CD4-positive, alpha-beta T cell treated with Interleukin-17A for 1 hour (primary cell): ENCODE data around the gene PDE1C.
"Not testable (repeated sequence)": the region's sequence is repeated elsewhere in the genome, so short reads cannot be mapped to it uniquely, and the experiment has no call there.

Experiments used
- DNase-seq: peaks from one replicate; pipeline ENCODE4 v3.0.0-alpha.2; 2020

Gene PDE1C

DNA sequence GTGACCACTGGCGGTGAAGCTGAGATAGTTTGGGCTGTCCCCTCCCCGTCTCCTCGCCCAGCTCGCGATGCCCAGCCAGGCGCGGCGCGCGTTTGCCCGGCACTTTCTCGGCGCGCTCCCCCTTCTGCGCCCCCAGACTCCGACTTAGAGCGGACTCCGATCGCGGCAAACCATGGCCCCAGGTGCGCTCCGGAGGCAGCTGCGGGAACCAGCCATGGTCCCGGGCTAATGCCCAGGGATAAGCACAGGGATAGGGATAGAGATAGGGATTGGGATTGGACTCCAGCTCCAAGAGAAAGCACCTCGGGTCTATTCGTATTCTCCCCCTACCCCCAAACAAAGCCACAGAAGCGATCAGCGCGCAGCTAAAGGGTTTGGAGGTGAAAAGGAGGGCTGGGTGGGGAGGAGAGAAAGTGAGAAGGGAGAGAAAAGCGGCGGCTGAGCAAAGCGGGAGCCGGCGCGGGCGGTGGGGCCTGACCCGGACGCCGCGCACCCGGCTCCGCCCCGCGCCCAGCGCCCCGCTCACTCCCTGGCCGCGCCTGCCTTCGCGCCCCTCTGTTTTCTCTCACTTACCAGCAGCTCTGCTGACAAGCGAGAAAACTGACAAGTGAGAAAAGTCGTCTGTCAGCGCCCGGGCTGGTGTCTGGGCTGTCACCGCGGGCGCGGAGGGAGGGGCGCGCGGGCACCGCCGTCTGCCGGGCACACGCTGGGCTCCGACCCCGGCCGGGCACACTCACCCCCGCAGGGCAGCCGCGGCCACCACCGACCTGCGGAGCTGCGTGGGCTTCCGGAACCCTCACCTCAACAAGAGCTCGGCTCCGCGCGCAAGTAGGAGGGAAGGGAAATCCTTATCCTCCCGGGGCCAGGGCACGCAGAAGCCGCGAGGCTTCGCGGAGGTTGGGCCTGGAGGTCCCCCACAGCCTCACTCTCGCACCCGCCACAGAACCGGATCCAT, at the start of gene PDE1C:
Gene PDE1C, minus strand, starts transcription at position 2 of the 955 bp plus-strand sequence.
- DNase-seq, result no peak

DNA sequence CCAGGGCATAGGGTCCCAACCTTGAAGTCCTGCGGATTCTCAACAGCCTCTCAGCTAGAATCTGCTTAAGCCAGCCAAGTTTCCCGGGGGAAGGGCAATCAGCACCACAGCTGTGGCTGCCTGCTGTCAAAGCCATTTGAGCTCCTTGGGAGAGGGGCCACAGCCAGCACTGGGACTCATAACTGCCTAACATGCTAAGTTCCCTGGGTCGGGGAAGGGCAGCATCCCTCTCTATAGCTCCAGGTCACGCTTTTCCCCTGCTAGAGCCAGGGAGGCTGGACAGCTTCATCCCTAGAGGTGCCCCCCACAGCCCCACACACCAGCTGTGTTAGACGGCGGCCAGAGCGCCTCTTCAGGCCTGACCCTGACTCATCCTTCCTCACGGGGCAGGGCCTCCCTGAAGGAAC, 49.6 kb upstream of the PDE1C start:
- no peak for DNase-seq

DNA sequence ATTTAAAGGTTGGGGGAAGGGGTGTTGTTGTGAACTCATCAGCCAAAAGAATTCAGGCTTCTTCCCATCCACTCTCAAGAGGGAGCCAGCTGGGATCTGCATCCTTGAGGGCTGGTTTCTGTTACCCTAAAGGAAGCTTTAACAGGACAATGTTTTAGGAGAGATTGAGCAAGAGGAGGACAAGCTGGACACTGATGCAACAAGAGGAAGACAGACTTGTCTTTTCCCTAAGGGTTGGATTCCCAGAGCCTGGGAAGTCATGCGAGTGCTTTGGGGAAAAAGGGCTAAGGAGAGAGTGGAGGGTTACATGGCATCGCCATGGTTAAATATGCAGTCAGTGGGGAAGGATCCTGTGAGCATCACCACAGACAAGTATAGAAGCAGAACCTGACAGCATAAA, 47.6 kb upstream of the PDE1C start:
- no peak for DNase-seq

DNA sequence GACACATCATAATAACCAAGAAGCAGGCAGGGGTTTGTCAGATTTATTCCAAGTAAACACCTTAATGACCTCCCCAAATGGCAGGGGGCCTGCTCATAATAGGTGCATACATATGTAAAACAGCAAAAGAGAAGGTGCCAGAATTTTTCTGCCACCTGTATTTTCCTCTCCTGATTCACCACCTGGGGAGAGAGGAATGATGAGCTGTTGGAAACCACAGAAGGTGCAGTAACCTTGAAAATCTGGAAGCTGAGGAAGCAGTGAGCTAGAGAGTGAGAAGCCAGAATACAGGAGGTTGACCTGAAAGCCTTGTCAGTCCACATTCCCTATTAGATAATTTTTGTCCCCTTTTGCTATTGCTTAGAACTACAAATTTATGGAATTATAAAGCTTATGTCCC, 46.2 kb upstream of the PDE1C start:
- no peak for DNase-seq

- DNase-seq, result no peak
Observed at GRCh38 chr7:32115831-32116230, 45.6 kb upstream of the PDE1C start.

DNA sequence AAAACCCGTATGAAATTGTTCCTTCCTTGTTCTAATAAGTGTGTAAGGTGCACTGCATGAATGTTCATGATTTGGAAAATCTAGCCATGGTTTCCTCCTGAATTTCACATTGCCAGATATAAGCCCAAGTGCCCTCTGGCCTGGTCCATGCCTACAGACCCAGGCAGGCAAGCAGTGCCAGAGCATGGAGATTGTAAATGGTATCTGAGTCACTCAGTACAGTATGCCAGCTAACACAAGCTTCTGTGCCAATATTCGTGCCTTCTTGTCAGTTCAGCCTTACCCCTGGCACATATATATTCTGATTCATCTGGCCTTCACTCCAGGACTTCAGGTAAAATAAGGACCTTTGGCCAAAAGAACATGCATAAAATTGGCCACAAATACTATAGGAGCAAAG, 38.4 kb upstream of the PDE1C start:
- no peak for DNase-seq

GRCh38 chr7:32104766-32105165, 34.6 kb upstream of the PDE1C start:
- no peak for DNase-seq

- no peak for DNase-seq
Observed at GRCh38 chr7:32103361-32103760, 33.2 kb upstream of the PDE1C start.

- no peak for DNase-seq
Observed at GRCh38 chr7:32102432-32102873, 32.2 kb upstream of the PDE1C start.

DNA sequence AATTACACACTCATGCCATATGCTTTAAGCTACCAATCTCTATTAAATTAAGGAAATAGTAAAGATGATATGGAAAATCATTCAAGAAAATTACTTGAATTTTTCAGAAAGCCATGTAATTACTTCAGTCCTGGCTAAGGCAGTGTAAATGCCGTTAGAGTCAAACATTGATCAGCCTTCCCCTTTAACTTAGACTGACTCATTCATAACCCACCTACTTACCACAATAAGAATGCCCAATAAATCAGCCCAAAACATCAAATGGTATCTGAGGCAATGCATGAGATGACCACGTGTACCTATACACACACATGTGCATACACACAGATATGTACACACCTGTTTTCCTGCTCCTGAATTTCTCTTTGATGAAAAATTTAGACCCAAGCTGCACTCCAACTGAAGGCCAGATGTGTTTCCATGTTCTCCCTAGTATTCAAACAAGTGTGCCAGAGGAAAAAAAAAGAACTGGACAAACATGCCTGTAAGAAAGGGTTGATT, 30.2 kb upstream of the PDE1C start:
- DNase-seq, result no peak

DNA sequence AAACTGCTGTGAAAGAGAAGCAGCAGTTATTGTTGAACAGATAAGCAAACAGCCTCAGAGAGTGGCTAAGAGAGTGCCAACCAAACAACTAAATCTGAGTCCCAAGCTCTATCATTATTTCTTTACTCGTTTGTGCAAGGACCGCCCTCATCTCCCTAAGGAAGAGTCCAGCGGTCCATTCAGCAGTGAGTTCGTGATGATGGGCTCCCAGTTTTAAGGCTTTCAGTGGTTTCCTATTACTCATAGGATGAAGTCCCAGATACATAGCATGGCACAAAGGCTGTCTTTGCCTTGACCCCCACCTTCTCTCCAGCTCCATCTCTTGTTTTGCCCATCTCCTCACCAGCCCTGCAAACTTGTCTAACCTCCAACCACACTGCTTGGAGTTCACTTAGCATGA, 24.3 kb upstream of the PDE1C start:
- no peak for DNase-seq

- DNase-seq, result no peak
Observed at GRCh38 chr7:32093415-32094408, 23.5 kb upstream of the PDE1C start.

DNA sequence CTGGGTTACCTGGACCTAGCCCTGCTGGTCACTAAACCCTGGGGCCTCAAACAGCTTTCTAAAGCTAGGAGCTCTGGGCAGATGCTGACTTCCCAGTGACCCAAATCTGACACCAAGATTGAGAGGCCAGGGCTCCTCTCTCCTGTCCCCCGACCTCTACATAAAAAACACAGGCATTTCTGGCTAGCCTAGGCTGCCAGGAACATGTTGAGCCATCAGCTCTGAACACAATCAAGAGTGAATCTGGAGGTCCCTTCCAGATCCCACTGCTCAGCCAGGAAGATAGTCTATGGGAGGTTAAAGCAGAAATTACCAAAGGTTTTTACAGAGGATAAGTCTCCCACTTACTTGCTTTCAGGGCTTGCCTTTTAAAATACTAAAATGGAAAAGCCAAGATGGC, 22.1 kb upstream of the PDE1C start:
- DNase-seq, result no peak

DNA sequence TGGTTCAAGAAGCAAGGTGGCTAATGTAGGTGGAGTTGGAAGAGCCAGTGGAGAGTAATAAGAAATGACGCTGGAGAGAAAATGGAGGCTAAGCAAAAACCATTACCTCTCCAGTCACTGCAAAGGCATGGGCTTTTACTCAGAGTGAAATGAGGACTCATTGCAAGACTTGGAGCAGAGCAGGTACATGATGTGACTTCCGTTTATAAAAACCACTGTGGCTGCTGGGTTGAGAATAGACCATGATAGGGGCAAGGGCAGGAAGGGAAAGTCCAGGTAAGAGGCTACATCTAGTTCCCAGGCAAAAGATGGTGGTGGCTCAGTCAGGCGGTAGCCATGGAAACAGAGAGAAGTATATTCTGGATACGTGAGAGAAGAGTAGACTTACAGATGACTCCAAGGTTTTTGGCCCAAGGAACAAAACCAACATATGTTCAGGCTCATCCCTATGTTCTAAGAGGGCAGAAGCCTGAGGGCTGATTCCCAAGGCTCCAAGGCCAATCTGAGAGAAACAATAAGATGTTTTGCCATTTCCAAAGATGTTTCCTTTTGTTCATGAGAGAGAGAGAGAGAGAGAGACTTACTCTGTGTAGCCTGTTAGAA, 21.5 kb upstream of the PDE1C start:
- no peak for DNase-seq

GRCh38 chr7:32089678-32090077, 19.5 kb upstream of the PDE1C start:
- no peak for DNase-seq

- DNase-seq, result no peak
Observed at GRCh38 chr7:32089256-32089655, 19.0 kb upstream of the PDE1C start.

- DNase-seq, result no peak
Observed at GRCh38 chr7:32088451-32088881, 18.3 kb upstream of the PDE1C start.

GRCh38 chr7:32079510-32079909, 9.3 kb upstream of the PDE1C start:
- DNase-seq, result no peak

- no peak for DNase-seq
Observed at GRCh38 chr7:32078824-32079223, 8.6 kb upstream of the PDE1C start.

DNA sequence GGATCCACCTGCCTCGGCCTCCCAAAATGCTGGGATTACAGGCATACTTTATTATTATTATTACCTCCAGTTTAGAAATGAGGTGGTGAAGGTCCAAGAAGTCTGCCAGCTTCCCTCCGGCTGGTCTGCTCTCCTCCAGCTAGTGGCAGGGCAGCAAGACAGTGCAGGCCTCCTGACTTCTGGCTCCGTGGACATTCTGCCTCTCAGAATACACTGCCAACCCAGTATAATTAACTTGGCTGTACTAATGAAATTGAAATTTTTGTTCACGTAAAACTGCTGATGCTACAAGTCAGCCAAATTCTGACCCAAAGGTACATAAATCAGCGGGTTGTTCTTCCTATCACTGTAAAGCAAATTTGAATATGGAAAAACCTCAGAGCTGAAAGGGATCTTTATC, 7.6 kb upstream of the PDE1C start:
- DNase-seq, result no peak

DNA sequence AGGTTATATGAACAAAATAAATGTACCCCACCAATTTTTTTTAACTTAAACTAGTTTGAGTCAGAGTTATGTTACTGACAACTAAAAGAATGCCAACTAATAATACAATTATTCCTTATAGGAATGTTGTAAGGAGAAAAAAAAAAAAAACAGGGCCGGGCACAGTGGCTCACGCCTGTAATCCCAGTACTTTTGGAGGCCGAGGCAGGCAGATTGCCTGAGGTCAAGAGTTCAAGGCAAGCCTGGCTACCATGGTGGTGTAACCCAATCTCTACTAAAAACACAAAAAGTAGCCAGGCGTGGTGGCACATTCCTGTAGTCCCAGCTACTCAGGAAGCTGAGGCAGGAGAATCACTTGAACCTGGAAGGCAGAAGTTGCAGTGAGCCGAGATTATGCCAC, 6.6 kb upstream of the PDE1C start:
- not testable (repeated sequence) for DNase-seq

DNA sequence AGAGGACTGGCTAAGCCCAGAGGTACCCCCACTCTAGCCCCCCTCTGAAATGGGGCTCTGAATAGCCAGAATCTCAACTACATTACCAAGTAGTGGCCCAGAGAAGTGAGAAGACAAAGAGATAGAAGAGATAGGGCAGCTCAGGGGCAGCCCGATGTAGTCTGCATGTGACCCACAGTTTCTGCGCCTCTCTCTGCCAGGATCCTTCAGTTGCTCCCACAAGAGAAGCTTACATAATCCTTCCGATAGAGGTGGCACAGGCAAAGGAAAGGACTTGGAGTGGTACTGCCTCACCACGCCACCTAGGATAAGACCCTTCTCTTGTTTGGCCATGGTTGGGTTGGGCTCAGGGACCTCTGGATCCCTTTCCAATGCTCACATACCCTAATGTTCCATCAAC, 5.4 kb upstream of the PDE1C start:
- no peak for DNase-seq
